Neural progenitor cell (in vitro differentiated cells): ENCODE data around the gene MUC6. TPM values are rescaled to one million over a fixed set of nuclear protein-coding genes. Genes with fewer than 3 reads are reported as not detected.

Experiments used
- DNase-seq: peaks from one replicate; pipeline ENCODE4 v3.0.0-alpha.2; 2016; ENCODE audit warnings: low spot score
- H2AFZ ChIP-seq: fragments of 200-600 bp; sonication (generic); replicated peaks from 2 replicates; pipeline ENCODE4 v1.6.1; 2016; ENCODE audit warnings: antibody characterized with exemption
- H3F3A ChIP-seq: fragments of 200-600 bp; sonication (generic); 2 replicates; pipeline ENCODE4 v1.6.1; 2016; ENCODE audit warnings: antibody characterized with exemption, low read depth
- H3K27ac ChIP-seq: fragments of 200-600 bp; sonication (generic); 2 replicates; pipeline ENCODE4 v1.5.1; 2016; ENCODE audit warnings: mild to moderate bottlenecking
- H3K27me3 ChIP-seq: fragments of 200-600 bp; sonication (generic); 2 replicates; pipeline ENCODE4 v1.6.1; 2016; ENCODE audit warnings: mild to moderate bottlenecking, moderate library complexity
- H3K36me3 ChIP-seq: fragments of 200-600 bp; sonication (generic); 2 replicates; pipeline ENCODE4 v1.5.1; 2016
- H3K4me1 ChIP-seq: fragments of 200-600 bp; sonication (generic); 2 replicates; pipeline ENCODE4 v1.6.1; 2016; ENCODE audit warnings: mixed run types
- H3K4me2 ChIP-seq: fragments of 200-600 bp; sonication (generic); 2 replicates; pipeline ENCODE4 v1.6.1; 2016
- H3K4me3 ChIP-seq: fragments of 200-600 bp; sonication (generic); 2 replicates; pipeline ENCODE4 v1.5.1; 2016
- H3K79me2 ChIP-seq: fragments of 200-600 bp; sonication (generic); 2 replicates; pipeline ENCODE4 v1.6.1; 2016; ENCODE audit warnings: low read depth
- H3K9ac ChIP-seq: fragments of 200-600 bp; sonication (generic); 2 replicates; pipeline ENCODE4 v1.6.1; 2016
- H3K9me3 ChIP-seq: fragments of 200-600 bp; sonication (generic); 2 replicates; pipeline ENCODE4 v1.5.1; 2016; ENCODE audit warnings: low read depth
- H4K20me1 ChIP-seq: fragments of 200-600 bp; sonication (generic); 2 replicates; pipeline ENCODE4 v1.6.1; 2016; ENCODE audit warnings: low read depth
- H3K27ac Mint-ChIP-seq: 3 replicates; pipeline ENCODE4 v1.8.0; 2021; ENCODE audit warnings: mixed read lengths
- H3K27me3 Mint-ChIP-seq: 2 replicates; pipeline ENCODE4 v1.8.0; 2022; ENCODE audit warnings: low read depth, mild to moderate bottlenecking, inconsistent platforms, moderate library complexity, mixed read lengths; ENCODE audit not compliant: insufficient read depth
- H3K36me3 Mint-ChIP-seq: 3 replicates; pipeline ENCODE4 v1.8.0; 2021; ENCODE audit warnings: mixed read lengths
- H3K4me1 Mint-ChIP-seq: 3 replicates; pipeline ENCODE4 v1.8.0; 2021; ENCODE audit warnings: mixed read lengths
- H3K4me3 Mint-ChIP-seq: 3 replicates; pipeline ENCODE4 v1.8.0; 2021; ENCODE audit warnings: mild to moderate bottlenecking, moderate library complexity, mixed read lengths
- H3K9me3 Mint-ChIP-seq: 3 replicates; pipeline ENCODE4 v1.8.0; 2020; ENCODE audit warnings: mixed read lengths
- EZH2 ChIP-seq: fragments of 200-600 bp; sonication (generic); IDR thresholded peaks from 2 replicates; pipeline ENCODE4 v1.6.1; 2017; ENCODE audit warnings: antibody characterized with exemption, mild to moderate bottlenecking, moderate library complexity
- EZH2phosphoT487 ChIP-seq: fragments of 200-600 bp; sonication (generic); IDR thresholded peaks from 2 replicates; pipeline ENCODE4 v1.6.1; 2017; ENCODE audit warnings: antibody characterized with exemption
- total RNA-seq: library from RNA; depleted of rRNA; stranded (reverse); fragments of >200 nt; gene quantifications from 2 replicates; pipeline ENCODE4 v1.2.3, GENCODE V29; 2015; ENCODE audit warnings: low replicate concordance
- TF ChIP-seq, protein P1 (sequence below): fragments of 200-600 bp; sonication (generic); IDR thresholded peaks from 2 replicates; pipeline ENCODE4 v1.5.1; 2017; ENCODE audit warnings: antibody characterized with exemption, mild to moderate bottlenecking

Gene MUC6
- total RNA-seq, 1 donor from 2014 or later: not detected

GRCh38 chr11:1034456-1035295 is 1.8 kb downstream of the MUC6 start:
- TF ChIP-seq EZH2 (no peak), EZH2phosphoT487 (no peak)
- TF ChIP-seq, protein P1, sequence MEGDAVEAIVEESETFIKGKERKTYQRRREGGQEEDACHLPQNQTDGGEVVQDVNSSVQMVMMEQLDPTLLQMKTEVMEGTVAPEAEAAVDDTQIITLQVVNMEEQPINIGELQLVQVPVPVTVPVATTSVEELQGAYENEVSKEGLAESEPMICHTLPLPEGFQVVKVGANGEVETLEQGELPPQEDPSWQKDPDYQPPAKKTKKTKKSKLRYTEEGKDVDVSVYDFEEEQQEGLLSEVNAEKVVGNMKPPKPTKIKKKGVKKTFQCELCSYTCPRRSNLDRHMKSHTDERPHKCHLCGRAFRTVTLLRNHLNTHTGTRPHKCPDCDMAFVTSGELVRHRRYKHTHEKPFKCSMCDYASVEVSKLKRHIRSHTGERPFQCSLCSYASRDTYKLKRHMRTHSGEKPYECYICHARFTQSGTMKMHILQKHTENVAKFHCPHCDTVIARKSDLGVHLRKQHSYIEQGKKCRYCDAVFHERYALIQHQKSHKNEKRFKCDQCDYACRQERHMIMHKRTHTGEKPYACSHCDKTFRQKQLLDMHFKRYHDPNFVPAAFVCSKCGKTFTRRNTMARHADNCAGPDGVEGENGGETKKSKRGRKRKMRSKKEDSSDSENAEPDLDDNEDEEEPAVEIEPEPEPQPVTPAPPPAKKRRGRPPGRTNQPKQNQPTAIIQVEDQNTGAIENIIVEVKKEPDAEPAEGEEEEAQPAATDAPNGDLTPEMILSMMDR: no peak
- H4K20me1 ChIP-seq: no peaks in the 10 kb centered on the region
- H3K4me3 Mint-ChIP-seq: no peak overlapping the region
- H3K9ac ChIP-seq: no peak overlapping the region
- no peaks in the 10 kb centered on the region for H3K9me3 ChIP-seq
- H3K9me3 Mint-ChIP-seq: no peaks in the 10 kb centered on the region
- no peak overlapping the region for H3K27ac Mint-ChIP-seq
- H3K36me3 Mint-ChIP-seq: peaks cover 2% of the 10 kb centered on the region
- H3K4me1 ChIP-seq: peaks cover 12% of the 10 kb centered on the region
- no peak overlapping the region for H2AFZ ChIP-seq
- H3F3A ChIP-seq: no peaks in the 10 kb centered on the region
- H3K36me3 ChIP-seq: no peaks in the 10 kb centered on the region
- H3K79me2 ChIP-seq: no peaks in the 10 kb centered on the region
- peaks cover 6% of the 10 kb centered on the region for H3K27me3 Mint-ChIP-seq
- H3K4me2 ChIP-seq: peak overlapping the region; percentile 4
- peak; percentile 31 for DNase-seq
- H3K27me3 ChIP-seq: no peaks in the 10 kb centered on the region
- H3K4me3 ChIP-seq: no peak overlapping the region
- no peaks in the 10 kb centered on the region for H3K4me1 Mint-ChIP-seq
- H3K27ac ChIP-seq: no peak overlapping the region

- Mint-ChIP-seq H3K27me3 (peaks cover 6% of the 10 kb centered on the region), H3K36me3 (peaks cover 2% of the 10 kb centered on the region), H3K9me3 (no peaks in the 10 kb centered on the region), H3K4me1 (no peaks in the 10 kb centered on the region), H3K4me3 (no peak overlapping the region), H3K27ac (no peak overlapping the region)
- Histone ChIP-seq H2AFZ (no peak overlapping the region), H3K27me3 (no peaks in the 10 kb centered on the region), H3K27ac (no peak overlapping the region), H3K9ac (no peak overlapping the region), H4K20me1 (no peaks in the 10 kb centered on the region), H3K79me2 (no peaks in the 10 kb centered on the region), H3K9me3 (no peaks in the 10 kb centered on the region), H3K36me3 (no peaks in the 10 kb centered on the region), H3K4me2 (no peak overlapping the region), H3F3A (no peaks in the 10 kb centered on the region), H3K4me3 (no peak overlapping the region), H3K4me1 (peaks cover 12% of the 10 kb centered on the region)
- TF ChIP-seq, protein P1: no peak
- no peak for TF ChIP-seq EZH2phosphoT487
- no peak for TF ChIP-seq EZH2
- no peak for DNase-seq
Measured at GRCh38 chr11:1034001-1034400, 2.5 kb downstream of the MUC6 start.

DNA sequence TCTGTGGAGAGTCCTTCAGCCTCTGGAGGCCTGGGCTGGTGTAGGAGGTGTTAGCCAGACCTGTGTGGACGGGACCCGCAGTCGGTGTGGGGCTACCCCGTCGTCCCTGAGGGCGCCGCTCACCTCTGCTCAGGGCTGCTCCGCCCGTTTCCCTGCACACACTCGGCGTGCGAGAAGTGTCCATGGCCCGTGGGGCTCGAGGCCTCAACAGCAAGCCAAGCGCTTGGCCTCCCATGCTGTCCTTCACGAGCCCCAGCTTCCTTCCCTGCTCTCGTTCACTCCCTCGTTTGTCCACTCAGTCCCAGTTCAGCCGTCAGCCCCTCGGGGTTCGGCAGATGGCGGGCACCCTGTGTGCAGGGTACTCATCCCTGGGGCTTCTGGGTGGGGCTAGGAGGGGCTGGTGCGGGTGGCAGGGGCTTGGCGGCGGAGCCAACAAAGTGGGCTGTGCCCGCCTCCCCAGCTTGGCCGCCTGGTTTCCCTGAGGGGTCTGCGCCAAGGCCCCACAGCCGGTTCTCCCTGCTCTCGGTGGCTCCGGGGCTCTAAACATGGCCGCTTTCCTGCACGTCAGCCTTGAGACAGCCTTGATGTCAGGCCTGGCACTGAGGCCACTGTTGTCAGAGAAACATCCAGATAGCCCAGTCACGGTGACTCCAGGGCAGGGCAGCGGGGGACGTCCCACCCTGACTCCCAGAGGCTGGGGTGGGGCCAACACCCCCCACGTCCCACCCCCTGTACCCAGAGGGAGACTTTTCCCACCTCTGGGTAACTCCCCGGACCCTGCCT is 3.3 kb downstream of the MUC6 start:
- TF ChIP-seq, protein P1: no peak
- no peak for TF ChIP-seq EZH2
- TF ChIP-seq EZH2phosphoT487: no peak

More for the DNA sequence above, 3.3 kb downstream of the MUC6 start:
- Mint-ChIP-seq H3K36me3 (peaks cover 2% of the 10 kb centered on the region), H3K27ac (no peak overlapping the region), H3K4me1 (no peaks in the 10 kb centered on the region), H3K4me3 (no peak overlapping the region), H3K27me3 (peaks cover 6% of the 10 kb centered on the region), H3K9me3 (no peaks in the 10 kb centered on the region)
- Histone ChIP-seq H3K9ac (no peak overlapping the region), H3K27me3 (no peaks in the 10 kb centered on the region), H3K4me1 (peaks cover 12% of the 10 kb centered on the region), H3K4me2 (no peak overlapping the region), H3K36me3 (no peaks in the 10 kb centered on the region), H3K79me2 (no peaks in the 10 kb centered on the region), H3K4me3 (no peak overlapping the region), H3K9me3 (no peaks in the 10 kb centered on the region), H4K20me1 (no peaks in the 10 kb centered on the region), H3K27ac (no peak overlapping the region), H2AFZ (no peak overlapping the region), H3F3A (no peaks in the 10 kb centered on the region)
- DNase-seq: no peak
